H9 (cell line): ENCODE measurements around the gene PODXL2. TPM values are rescaled to one million over a fixed set of nuclear protein-coding genes. Genes with fewer than 3 reads are reported as not detected.

ENCODE experiments used
- DNase-seq: peaks from one replicate; pipeline ENCODE4 v3.0.0-alpha.2; 2017
- H2AFZ ChIP-seq: one replicate; pipeline ENCODE4 v1.6.1; 2013; ENCODE audit warnings: mild to moderate bottlenecking, low read length, control low read depth, moderate library complexity
- H2AK5ac ChIP-seq: 2 replicates; pipeline ENCODE4 v1.6.1; 2013; ENCODE audit warnings: low read length, control low read depth, mixed read lengths; ENCODE audit not compliant: insufficient read length
- H2BK120ac ChIP-seq: one replicate; pipeline ENCODE4 v1.6.1; 2013; ENCODE audit warnings: low read depth, mild to moderate bottlenecking, low read length, control low read depth, inconsistent platforms; ENCODE audit not compliant: poor library complexity, severe bottlenecking
- H2BK12ac ChIP-seq: 2 replicates; pipeline ENCODE4 v1.6.1; 2013; ENCODE audit warnings: low read length, control low read depth, mixed read lengths, low read depth; ENCODE audit not compliant: insufficient read length
- H2BK15ac ChIP-seq: 2 replicates; pipeline ENCODE4 v1.6.1; 2013; ENCODE audit warnings: low read depth, low read length, control low read depth
- H2BK20ac ChIP-seq: one replicate; pipeline ENCODE4 v1.6.1; 2013; ENCODE audit warnings: low read depth, mild to moderate bottlenecking, low read length, control low read depth, inconsistent platforms; ENCODE audit not compliant: poor library complexity, severe bottlenecking
- H2BK5ac ChIP-seq: 2 replicates; pipeline ENCODE4 v1.6.1; 2013; ENCODE audit warnings: low read length, control low read depth, mixed read lengths; ENCODE audit not compliant: insufficient read length
- H3K14ac ChIP-seq: 2 replicates; pipeline ENCODE4 v1.6.1; 2013; ENCODE audit warnings: low read length, control low read depth; ENCODE audit not compliant: insufficient read depth
- H3K18ac ChIP-seq: 2 replicates; pipeline ENCODE4 v1.6.1; 2013; ENCODE audit warnings: low read depth, mild to moderate bottlenecking, mixed read lengths, low read length, control low read depth; ENCODE audit not compliant: insufficient read length
- H3K23ac ChIP-seq: 2 replicates; pipeline ENCODE4 v1.6.1; 2013; ENCODE audit warnings: low read length, control low read depth, mixed read lengths, low read depth; ENCODE audit not compliant: insufficient read length
- H3K23me2 ChIP-seq: 2 replicates; pipeline ENCODE4 v1.6.1; 2013; ENCODE audit warnings: low read depth, mild to moderate bottlenecking, mixed read lengths, low read length, control low read depth; ENCODE audit not compliant: insufficient read length, poor library complexity, severe bottlenecking
- H3K27ac ChIP-seq: 2 replicates; pipeline ENCODE4 v1.5.1; 2013; ENCODE audit warnings: low read length, control low read depth, mixed read lengths, low read depth; ENCODE audit not compliant: insufficient read length
- H3K27me3 ChIP-seq: 2 replicates; pipeline ENCODE4 v1.6.1; 2013; ENCODE audit warnings: low read length, control low read depth, inconsistent platforms; ENCODE audit not compliant: insufficient read depth
- H3K4ac ChIP-seq: 2 replicates; pipeline ENCODE4 v1.6.1; 2013; ENCODE audit warnings: low read depth, mild to moderate bottlenecking, control low read depth, inconsistent platforms, low read length, moderate library complexity
- H3K4me1 ChIP-seq: 2 replicates; pipeline ENCODE4 v1.6.1; 2013; ENCODE audit warnings: low read length, control low read depth, inconsistent platforms; ENCODE audit not compliant: insufficient read depth
- H3K4me2 ChIP-seq: 2 replicates; pipeline ENCODE4 v1.6.1; 2013; ENCODE audit warnings: low read length, control low read depth, mixed read lengths; ENCODE audit not compliant: insufficient read length, insufficient read depth
- H3K56ac ChIP-seq: 2 replicates; pipeline ENCODE4 v1.6.1; 2013; ENCODE audit warnings: low read depth, mild to moderate bottlenecking, mixed read lengths, low read length, control low read depth; ENCODE audit not compliant: insufficient read length
- H3K79me1 ChIP-seq: 2 replicates; pipeline ENCODE4 v1.6.1; 2013; ENCODE audit warnings: low read depth, mild to moderate bottlenecking, moderate library complexity, low read length, control low read depth, inconsistent platforms; ENCODE audit not compliant: insufficient read depth, poor library complexity, severe bottlenecking
- H3K79me2 ChIP-seq: 2 replicates; pipeline ENCODE4 v1.6.1; 2013; ENCODE audit warnings: low read length, control low read depth, inconsistent platforms; ENCODE audit not compliant: insufficient read depth
- H3K9ac ChIP-seq: 2 replicates; pipeline ENCODE4 v1.6.1; 2013; ENCODE audit warnings: low read length, control low read depth, mixed read lengths; ENCODE audit not compliant: insufficient read length; ENCODE audit errors: extremely low read depth
- H3K9me3 ChIP-seq: one replicate; pipeline ENCODE4 v1.6.1; 2013; ENCODE audit warnings: low read depth, low read length, inconsistent platforms; ENCODE audit not compliant: control insufficient read depth
- H3T11ph ChIP-seq: one replicate; pipeline ENCODE4 v1.6.1; 2013; ENCODE audit warnings: mild to moderate bottlenecking, low read length, control low read depth, inconsistent platforms
- H4K20me1 ChIP-seq: one replicate; pipeline ENCODE4 v1.6.1; 2013; ENCODE audit not compliant: control insufficient read depth, insufficient read length, insufficient read depth
- H4K5ac ChIP-seq: 2 replicates; pipeline ENCODE4 v1.6.1; 2013; ENCODE audit warnings: low read depth, mild to moderate bottlenecking, mixed read lengths, low read length, control low read depth; ENCODE audit not compliant: insufficient read length
- H4K8ac ChIP-seq: replicated peaks from 2 replicates; pipeline ENCODE4 v1.6.1; 2013; ENCODE audit warnings: low read length, control low read depth, mixed read lengths, low read depth; ENCODE audit not compliant: insufficient read length
- H4K91ac ChIP-seq: 2 replicates; pipeline ENCODE4 v1.6.1; 2013; ENCODE audit warnings: low read depth, mild to moderate bottlenecking, moderate library complexity, mixed read lengths, low read length, control low read depth; ENCODE audit not compliant: insufficient read length
- H3K27ac Mint-ChIP-seq, 3 experiments: 2 replicates in 2 of 3; 3 replicates in 1 of 3; pipeline ENCODE4 v1.8.0; 2020 to 2021; ENCODE audit warnings: mixed read lengths in 3 of 3, mild to moderate bottlenecking in 1 of 3, moderate library complexity in 1 of 3
- H3K27me3 Mint-ChIP-seq: 2 replicates; pipeline ENCODE4 v1.8.0; 2021; ENCODE audit warnings: low read depth, mild to moderate bottlenecking, moderate library complexity, mixed read lengths
- H3K36me3 Mint-ChIP-seq, 3 experiments: 2 replicates in 2 of 3; 3 replicates in 1 of 3; pipeline ENCODE4 v1.8.0; 2020 to 2021; ENCODE audit warnings: low read depth in 3 of 3, mixed read lengths in 3 of 3; ENCODE audit not compliant: insufficient read depth in 1 of 3
- H3K4me1 Mint-ChIP-seq, 2 experiments: 2 replicates each; pipeline ENCODE4 v1.8.0; 2020; ENCODE audit warnings: mixed read lengths in 2 of 2
- H3K4me3 Mint-ChIP-seq, 2 experiments: 2 replicates in 1 of 2; 3 replicates in 1 of 2; pipeline ENCODE4 v1.8.0; 2020 to 2021; ENCODE audit warnings: mild to moderate bottlenecking in 2 of 2, mixed read lengths in 2 of 2, moderate library complexity in 1 of 2
- H3K9me3 Mint-ChIP-seq, 2 experiments: 2 replicates in 1 of 2; 3 replicates in 1 of 2; pipeline ENCODE4 v1.8.0; 2020; ENCODE audit warnings: mild to moderate bottlenecking in 2 of 2, mixed read lengths in 2 of 2, moderate library complexity in 1 of 2
- CTCF ChIP-seq: fragments of 200-600 bp; sonication (generic); conservative IDR thresholded peaks from 3 replicates; pipeline ENCODE4 v1.8.0; 2021; ENCODE audit warnings: antibody characterized with exemption, mild to moderate bottlenecking
- WGBS: extraction: QIAGEN DNeasy Blood & Tissue Kit; methylation state at CpG from one replicate; pipeline ENCODE4 v1.1.7; 2013; ENCODE audit warnings: missing lambda C conversion rate, low lambda C conversion rate, mixed read lengths; ENCODE audit not compliant: insufficient read length; ENCODE audit errors: extremely low coverage; 5-methylcytosine and 5-hydroxymethylcytosine counted together
- total RNA-seq: library from RNA; stranded (reverse); gene quantifications from 2 replicates; pipeline ENCODE4 v1.2.1, GENCODE V29; 2021

The PODXL2 gene
- total RNA-seq, 1 experiment from 2014 or later, result 24.6 TPM

DNA sequence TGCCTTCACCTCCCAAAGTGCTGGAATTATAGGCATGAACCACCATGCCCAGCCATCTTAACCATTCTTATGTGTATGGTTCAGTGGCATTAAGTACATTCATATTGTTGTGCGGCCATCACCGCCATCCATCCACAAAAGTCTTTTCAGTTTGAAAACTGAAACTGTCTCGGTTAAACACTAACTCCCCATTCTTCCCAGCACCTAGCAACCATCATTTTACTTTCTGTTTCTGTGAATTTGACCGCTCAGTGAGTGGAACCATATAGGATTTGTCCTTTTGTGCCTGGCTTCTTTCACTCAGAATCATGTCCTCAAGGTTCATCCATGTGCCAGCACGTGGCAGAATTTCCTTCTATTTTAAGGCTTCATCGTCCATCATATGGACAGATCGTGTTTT lies 24.9 kb upstream of the PODXL2 start:
- Histone ChIP-seq H3K4me2 (no peak overlapping the region), H3K9ac (no peak overlapping the region), H2BK20ac (no peak overlapping the region), H3K4me1 (no peaks in the 10 kb centered on the region), H3T11ph (no peak overlapping the region), H2AFZ (no peak overlapping the region), H2AK5ac (no peak overlapping the region), H3K23me2 (peaks cover 2% of the 10 kb centered on the region), H3K23ac (no peak overlapping the region), H2BK15ac (no peak overlapping the region), H4K8ac (no peak overlapping the region), H4K5ac (no peak overlapping the region), H3K79me1 (peaks cover 3% of the 10 kb centered on the region), H2BK12ac (no peak overlapping the region), H3K9me3 (no peaks in the 10 kb centered on the region), H3K18ac (no peak overlapping the region), H3K27ac (no peak overlapping the region), H3K14ac (no peak overlapping the region), H3K4ac (no peak overlapping the region), H2BK5ac (no peak overlapping the region), H3K56ac (no peak overlapping the region), H4K20me1 (peaks cover 2% of the 10 kb centered on the region), H2BK120ac (no peak overlapping the region), H4K91ac (no peak overlapping the region), H3K79me2 (peaks cover 21% of the 10 kb centered on the region; the same call in 1 of the 2 replicates), H3K27me3 (no peaks in the 10 kb centered on the region)
- Mint-ChIP-seq H3K4me3 (no peak overlapping the region), H3K9me3 (no peaks in the 10 kb centered on the region), H3K36me3 (peaks cover 72 to 100% (median 88%) of the 10 kb centered on the region in 3 experiments), H3K27me3 (no peaks in the 10 kb centered on the region), H3K4me1 (peaks cover 19 to 21% of the 10 kb centered on the region in 2 experiments), H3K27ac (no peak overlapping the region)
- DNase-seq, result no peak
- no CpG with 5 or more reads among the region's 7 CpGs for WGBS
- TF ChIP-seq CTCF, result no peak
